WTC11 (cell line): ENCODE measurements around the gene KCNB1.

Experiments
- AFF4 ChIP-seq: sonication (generic); formaldehyde crosslinking; IDR thresholded peaks from 2 replicates; pipeline ENCODE4 v1.8.1; 2023; ENCODE audit warnings: mild to moderate bottlenecking, missing genetic modification reagents, borderline replicate concordance
- CDX4 ChIP-seq: fragments of 250-450 bp; sonication (Bioruptor Pico); IDR thresholded peaks from 2 replicates; pipeline ENCODE4 v1.9.0; 2021; ENCODE audit warnings: moderate library complexity, mild to moderate bottlenecking, inconsistent platforms, borderline replicate concordance
- CTCF ChIP-seq: fragments of 200-600 bp; IDR thresholded peaks from 2 replicates; pipeline ENCODE4 v1.8.0; 2022; ENCODE audit warnings: antibody characterized with exemption
- FOXJ3 ChIP-seq: sonication (generic); formaldehyde crosslinking; IDR thresholded peaks from 2 replicates; pipeline ENCODE4 v1.9.0; 2021; ENCODE audit warnings: missing genetic modification reagents, mild to moderate bottlenecking, borderline replicate concordance
- GTF2I ChIP-seq: fragments of 250-450 bp; sonication (Bioruptor Pico); conservative IDR thresholded peaks from 2 replicates; pipeline ENCODE4 v1.4.0; 2021; ENCODE audit warnings: mild to moderate bottlenecking
- JUN ChIP-seq: sonication (generic); formaldehyde crosslinking; IDR thresholded peaks from 2 replicates; pipeline ENCODE4 v1.8.0; 2023; ENCODE audit warnings: mild to moderate bottlenecking, missing genetic modification reagents
- SMAD3 ChIP-seq: sonication (generic); formaldehyde crosslinking; IDR thresholded peaks from 2 replicates; pipeline ENCODE4 v1.8.0; 2022; ENCODE audit warnings: missing genetic modification reagents, mild to moderate bottlenecking, borderline replicate concordance
- ZNF263 ChIP-seq: sonication (generic); formaldehyde crosslinking; IDR thresholded peaks from 2 replicates; pipeline ENCODE4 v1.8.1; 2022; ENCODE audit warnings: low read depth, mild to moderate bottlenecking, moderate library complexity, missing genetic modification reagents

- TF ChIP-seq CTCF (no peak; the same call in 1 of the 2 replicates), SMAD3 (CRISPR knock-in tag) (no peak), GTF2I (CRISPR knock-in tag) (no peak), FOXJ3 (CRISPR knock-in tag) (no peak), ZNF263 (CRISPR knock-in tag) (no peak), AFF4 (CRISPR knock-in tag) (no peak), CDX4 (CRISPR knock-in tag) (no peak), JUN (CRISPR knock-in tag) (no peak)
These were observed 162.0 kb downstream of the KCNB1 start for GRCh38 chr20:49320460-49320859.
